Esophagus muscularis mucosa (tissue), 4 donors: Measurements from ENCODE around the gene CLEC4G.

Source experiments
- CTCF ChIP-seq, 3 experiments: fragments of 200-600 bp in 2 of 3; fragments of 450-650 bp in 1 of 3; sonication (generic) in 2 of 3; IDR thresholded peaks; one replicate each; pipeline ENCODE4 v1.5.1; 2017 to 2019; ENCODE audit warnings: antibody characterized with exemption in 3 of 3, mild to moderate bottlenecking in 2 of 3, moderate library complexity in 1 of 3
- EP300 ChIP-seq: sonication (generic); formaldehyde crosslinking; IDR thresholded peaks from one replicate; pipeline ENCODE4 v1.6.1; 2017; ENCODE audit warnings: antibody characterized with exemption
- POLR2A ChIP-seq: fragments of 450-650 bp; IDR thresholded peaks from one replicate; pipeline ENCODE4 v1.6.1; 2017; ENCODE audit warnings: antibody characterized with exemption, moderate library complexity, mild to moderate bottlenecking, low read depth

GRCh38 chr19:7759156-7759555, 27.2 kb upstream of the CLEC4G start:
- no peak for TF ChIP-seq CTCF (IDR thresholded peaks at IDR 0.05)
- TF ChIP-seq POLR2A, result no peak
- TF ChIP-seq EP300, result no peak
